HG03460 (cell line): ENCODE results near the gene CD300LF.

Experiments
- ATAC-seq: cut with Tn5 transposase; IDR thresholded peaks from one replicate; pipeline ENCODE4 v1.9.1; 2021; ENCODE audit not compliant: unreplicated experiment

The CD300LF gene

GRCh38 chr17:74712756-74713155, at the start of gene CD300LF:
Gene CD300LF, minus strand, starts transcription at chr17:74712923. Its CDS starts 57 bp downstream, at chr17:74712866.
- ATAC-seq = no peak

GRCh38 chr17:74761931-74762330, 49.2 kb upstream of the CD300LF start:
- no peak for ATAC-seq

GRCh38 chr17:74761419-74761818, 48.7 kb upstream of the CD300LF start:
- ATAC-seq = no peak

- ATAC-seq = no peak
Observed at GRCh38 chr17:74760404-74761105, 47.8 kb upstream of the CD300LF start.

GRCh38 chr17:74759941-74760340, 47.2 kb upstream of the CD300LF start:
- no peak for ATAC-seq

- peak; percentile 60 for ATAC-seq
Observed at GRCh38 chr17:74759243-74759801, 46.6 kb upstream of the CD300LF start.

- no peak for ATAC-seq
Observed at GRCh38 chr17:74758848-74759168, 46.1 kb upstream of the CD300LF start.

- ATAC-seq = no peak
Observed at GRCh38 chr17:74757931-74758847, 45.5 kb upstream of the CD300LF start.

GRCh38 chr17:74757502-74757901, 44.8 kb upstream of the CD300LF start:
- no peak for ATAC-seq

- ATAC-seq = no peak
Observed at GRCh38 chr17:74756891-74757290, 44.2 kb upstream of the CD300LF start.

GRCh38 chr17:74755533-74755932, 42.8 kb upstream of the CD300LF start:
- ATAC-seq = no peak

- ATAC-seq = no peak
Observed at GRCh38 chr17:74754832-74755231, 42.1 kb upstream of the CD300LF start.

GRCh38 chr17:74752822-74753401, 40.2 kb upstream of the CD300LF start:
- ATAC-seq = no peak

- no peak for ATAC-seq
Observed at GRCh38 chr17:74752415-74752814, 39.7 kb upstream of the CD300LF start.

- no peak for ATAC-seq
Observed at GRCh38 chr17:74750327-74751069, 37.8 kb upstream of the CD300LF start.

- ATAC-seq = no peak
Observed at GRCh38 chr17:74750039-74750326, 37.3 kb upstream of the CD300LF start.

GRCh38 chr17:74749279-74750038, 36.7 kb upstream of the CD300LF start:
- peak; percentile 19 for ATAC-seq

- peak; percentile 89 for ATAC-seq
Observed at GRCh38 chr17:74748529-74749278, 36.0 kb upstream of the CD300LF start, which contains the start of gene NHERF1. Gene NHERF1, plus strand, starts transcription at chr17:74748628. Its CDS starts 219 bp downstream, at chr17:74748847.

GRCh38 chr17:74748279-74748528, 35.5 kb upstream of the CD300LF start:
- ATAC-seq = no peak

- no peak for ATAC-seq
Observed at GRCh38 chr17:74746922-74747321, 34.2 kb upstream of the CD300LF start.
